ENCODE results near the gene ATOH1. TPM values are rescaled to one million over a fixed set of nuclear protein-coding genes. Genes with fewer than 3 reads are reported as not detected.

Gene ATOH1
- total RNA-seq, 4 donors from 2014 or later, result 20.6 to 50.4 (median 41.3) TPM

DNA sequence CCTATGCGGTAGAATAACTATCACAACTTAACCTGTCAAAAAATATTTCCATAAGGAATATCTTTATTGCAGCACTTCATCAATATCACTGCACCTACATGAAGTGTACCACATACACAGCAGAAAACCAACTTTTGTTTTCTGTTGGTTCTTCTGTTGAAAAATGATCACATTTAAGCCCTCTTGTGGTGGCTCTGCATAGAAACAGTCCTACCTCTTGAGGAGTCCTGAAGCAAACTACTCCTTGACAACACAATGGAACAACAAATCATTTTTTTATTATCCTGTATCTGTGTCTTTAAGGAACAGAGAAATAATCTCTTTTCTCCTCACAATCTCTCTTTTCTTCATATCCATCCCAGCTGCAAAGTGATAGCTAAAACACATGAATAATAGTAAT lies 39.8 kb upstream of the ATOH1 start:
- Histone ChIP-seq H3K36me3 (no peaks in the 10 kb centered on the region), H3K27me3 (no peaks in the 10 kb centered on the region), H3K27ac (no peak overlapping the region), H3K4me1 (no peaks in the 10 kb centered on the region), H3K4me3 (no peak overlapping the region), H3K9me3 (no peaks in the 10 kb centered on the region)
- no peak for TF ChIP-seq POLR2A (IDR thresholded peaks at IDR 0.05)
- TF ChIP-seq, protein P1, sequence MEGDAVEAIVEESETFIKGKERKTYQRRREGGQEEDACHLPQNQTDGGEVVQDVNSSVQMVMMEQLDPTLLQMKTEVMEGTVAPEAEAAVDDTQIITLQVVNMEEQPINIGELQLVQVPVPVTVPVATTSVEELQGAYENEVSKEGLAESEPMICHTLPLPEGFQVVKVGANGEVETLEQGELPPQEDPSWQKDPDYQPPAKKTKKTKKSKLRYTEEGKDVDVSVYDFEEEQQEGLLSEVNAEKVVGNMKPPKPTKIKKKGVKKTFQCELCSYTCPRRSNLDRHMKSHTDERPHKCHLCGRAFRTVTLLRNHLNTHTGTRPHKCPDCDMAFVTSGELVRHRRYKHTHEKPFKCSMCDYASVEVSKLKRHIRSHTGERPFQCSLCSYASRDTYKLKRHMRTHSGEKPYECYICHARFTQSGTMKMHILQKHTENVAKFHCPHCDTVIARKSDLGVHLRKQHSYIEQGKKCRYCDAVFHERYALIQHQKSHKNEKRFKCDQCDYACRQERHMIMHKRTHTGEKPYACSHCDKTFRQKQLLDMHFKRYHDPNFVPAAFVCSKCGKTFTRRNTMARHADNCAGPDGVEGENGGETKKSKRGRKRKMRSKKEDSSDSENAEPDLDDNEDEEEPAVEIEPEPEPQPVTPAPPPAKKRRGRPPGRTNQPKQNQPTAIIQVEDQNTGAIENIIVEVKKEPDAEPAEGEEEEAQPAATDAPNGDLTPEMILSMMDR (IDR thresholded peaks at IDR 0.05), result peak in 3 of 6 experiments; percentile 47 to 49 (median 48)
- no peak for DNase-seq

DNA sequence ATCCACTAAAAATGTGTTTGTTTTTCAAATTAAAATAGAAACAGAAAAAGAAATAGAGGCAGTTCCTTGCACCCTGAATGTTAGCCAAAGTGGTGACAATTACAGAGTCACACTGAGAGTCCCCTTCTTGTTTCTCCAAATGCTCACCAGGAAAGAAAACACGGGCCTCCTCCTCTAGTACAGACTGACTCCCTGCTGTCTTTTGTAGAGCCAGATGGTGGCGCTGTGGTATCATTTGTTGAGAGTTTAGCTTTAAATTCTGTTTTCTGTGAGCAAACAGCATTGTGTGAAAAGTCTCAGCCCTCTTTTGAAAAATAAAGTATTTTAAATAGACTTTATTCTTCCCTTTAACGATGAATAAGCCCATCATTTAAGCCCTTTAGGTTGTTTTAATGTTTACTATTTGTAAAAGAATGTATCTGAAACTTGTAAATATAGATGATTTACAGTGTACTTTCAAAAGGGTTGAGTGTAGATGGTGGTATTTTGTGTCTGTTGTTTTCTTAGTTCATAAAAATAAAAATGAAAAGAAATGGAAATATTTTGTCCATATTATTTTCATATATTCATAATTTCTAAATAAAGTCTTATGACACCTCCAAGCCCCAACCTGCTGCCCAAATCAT lies 36.9 kb upstream of the ATOH1 start:
- TF ChIP-seq, protein P1 (IDR thresholded peaks at IDR 0.05), result peak in 5 of 6 experiments; percentile 31 to 86 (median 84)
- no peak for TF ChIP-seq POLR2A (IDR thresholded peaks at IDR 0.05)

DNA sequence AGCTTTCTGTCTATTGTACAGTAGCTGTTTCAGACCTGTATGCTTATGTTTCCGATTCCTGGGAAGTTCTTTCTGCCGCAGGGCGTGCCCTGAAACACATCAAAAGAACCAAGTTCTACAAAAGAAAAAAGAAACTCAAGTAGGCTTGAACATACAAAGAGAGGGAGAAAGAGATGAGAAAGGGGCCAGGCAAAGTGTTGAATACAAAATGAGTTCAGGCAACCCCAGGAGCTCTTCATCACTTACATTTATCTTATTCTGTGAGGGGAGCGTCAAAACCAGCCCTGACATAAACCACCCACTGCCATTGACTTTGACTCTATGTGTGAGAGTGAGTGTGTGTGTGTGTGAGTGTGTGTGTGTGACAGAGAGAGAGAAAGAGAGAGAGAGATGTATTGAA lies 26.5 kb upstream of the ATOH1 start:
- TF ChIP-seq POLR2A (IDR thresholded peaks at IDR 0.05), result no peak
- TF ChIP-seq, protein P1 (IDR thresholded peaks at IDR 0.05), result no peak

More for the DNA sequence above, 36.9 kb upstream of the ATOH1 start:
- Histone ChIP-seq H3K4me1 (no peaks in the 10 kb centered on the region), H3K27ac (no peak overlapping the region), H3K9me3 (no peaks in the 10 kb centered on the region), H3K36me3 (no peaks in the 10 kb centered on the region), H3K27me3 (no peaks in the 10 kb centered on the region), H3K4me3 (no peak overlapping the region)
- DNase-seq, result peak in 1 of 3 donors; percentile 68

DNA sequence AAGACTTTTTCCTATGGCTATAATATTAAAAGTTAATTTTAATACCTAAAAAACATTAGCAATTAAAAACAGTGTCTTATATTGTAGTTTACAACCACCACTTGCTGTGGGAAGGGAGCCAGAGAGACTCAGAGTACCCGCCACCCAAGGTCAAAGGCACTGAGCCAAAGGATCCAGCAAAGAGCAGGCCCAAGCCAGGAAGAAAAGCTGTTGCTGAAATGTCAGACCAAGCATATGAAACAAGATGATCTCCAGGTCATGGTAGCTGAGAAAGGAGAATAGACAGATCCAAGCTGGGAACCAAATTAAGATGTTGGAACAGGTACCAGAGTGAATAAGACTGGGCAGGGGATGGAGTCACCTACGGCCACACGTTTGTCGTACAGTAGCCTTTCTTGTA lies 18.8 kb upstream of the ATOH1 start:
- Histone ChIP-seq H3K4me3 (no peak overlapping the region), H3K27me3 (no peaks in the 10 kb centered on the region), H3K4me1 (no peaks in the 10 kb centered on the region), H3K9me3 (no peaks in the 10 kb centered on the region), H3K36me3 (no peaks in the 10 kb centered on the region), H3K27ac (no peak overlapping the region)
- DNase-seq, result peak in 2 of 3 donors; percentile 49
- TF ChIP-seq, protein P1 (IDR thresholded peaks at IDR 0.05), result no peak
- no peak for TF ChIP-seq POLR2A (IDR thresholded peaks at IDR 0.05)

More for the DNA sequence above, 26.5 kb upstream of the ATOH1 start:
- Histone ChIP-seq H3K9me3 (no peaks in the 10 kb centered on the region), H3K4me1 (no peaks in the 10 kb centered on the region), H3K4me3 (no peak overlapping the region), H3K27me3 (no peaks in the 10 kb centered on the region), H3K27ac (no peak overlapping the region), H3K36me3 (no peaks in the 10 kb centered on the region)
- DNase-seq, result no peak

DNA sequence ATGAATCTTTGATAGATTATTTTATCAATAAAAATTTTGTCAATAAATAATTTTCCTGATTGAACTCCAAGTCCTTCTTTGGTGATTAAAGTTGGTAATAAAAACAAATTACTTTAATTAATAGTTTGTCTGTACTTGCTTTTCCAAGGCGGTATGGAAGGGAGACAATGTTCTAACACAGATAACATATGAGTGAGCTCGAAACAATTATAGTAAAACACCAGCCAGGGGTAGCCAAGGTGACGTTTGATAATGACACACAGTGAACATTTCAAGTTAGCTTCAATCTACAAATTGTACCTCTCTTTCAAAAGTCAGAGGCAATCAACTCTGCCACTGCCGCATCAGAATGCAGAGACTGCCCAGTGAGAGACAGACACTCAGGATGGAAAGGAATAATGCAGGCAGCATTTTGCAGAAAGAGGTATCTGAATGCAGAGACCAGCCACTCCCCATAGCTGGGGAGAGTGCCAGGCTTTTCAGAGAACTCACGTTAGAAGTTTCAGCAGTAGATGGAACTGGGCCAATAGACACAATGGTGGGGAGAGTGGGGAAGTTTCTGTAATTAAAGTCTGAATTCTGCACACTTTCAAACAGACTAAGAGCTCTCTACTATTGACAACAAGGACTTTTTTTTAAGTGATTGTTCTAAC lies 18.1 kb upstream of the ATOH1 start:
- no peak overlapping the region for H3K27ac ChIP-seq
- no peaks in the 10 kb centered on the region for H3K9me3 ChIP-seq
- DNase-seq, result no peak
- H3K4me1 ChIP-seq, result no peaks in the 10 kb centered on the region
- TF ChIP-seq POLR2A (IDR thresholded peaks at IDR 0.05), result no peak
- TF ChIP-seq, protein P1 (IDR thresholded peaks at IDR 0.05), result no peak
- H3K36me3 ChIP-seq, result no peaks in the 10 kb centered on the region
- H3K4me3 ChIP-seq, result no peak overlapping the region
- no peaks in the 10 kb centered on the region for H3K27me3 ChIP-seq
